Ecto neural progenitor cell (in vitro differentiated cells): ENCODE measurements around the gene PDE11A.

Experiments
- DNase-seq: peaks from one replicate; pipeline ENCODE4 v3.0.0-alpha.2; 2018; ENCODE audit warnings: low spot score

The PDE11A gene

GRCh38 chr2:177597759-177598158 is 474.8 kb downstream of the PDE11A start:
- no peak for DNase-seq

DNA sequence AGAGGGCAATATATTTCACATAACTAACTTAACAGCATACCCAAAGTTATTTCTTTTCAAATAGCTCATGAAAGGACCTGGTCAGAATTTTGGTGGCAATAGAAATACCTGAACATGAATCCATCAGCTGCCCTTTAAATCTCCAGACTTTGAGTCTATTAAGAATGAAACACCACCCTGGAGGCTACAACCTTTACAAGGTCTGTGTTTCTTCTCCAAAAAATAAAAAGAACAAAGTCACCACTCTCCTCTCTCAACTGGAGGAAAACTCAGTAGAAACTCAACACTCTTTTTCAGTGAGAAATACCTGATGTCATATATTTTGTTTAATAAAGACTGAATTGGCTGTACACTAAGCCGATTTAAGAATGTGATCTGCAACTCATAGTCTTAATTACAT is 475.7 kb downstream of the PDE11A start:
- no peak for DNase-seq

GRCh38 chr2:177595126-177595845 is 477.3 kb downstream of the PDE11A start:
- no peak for DNase-seq

- no peak for DNase-seq
Measured at GRCh38 chr2:177593402-177593801, 479.2 kb downstream of the PDE11A start.

DNA sequence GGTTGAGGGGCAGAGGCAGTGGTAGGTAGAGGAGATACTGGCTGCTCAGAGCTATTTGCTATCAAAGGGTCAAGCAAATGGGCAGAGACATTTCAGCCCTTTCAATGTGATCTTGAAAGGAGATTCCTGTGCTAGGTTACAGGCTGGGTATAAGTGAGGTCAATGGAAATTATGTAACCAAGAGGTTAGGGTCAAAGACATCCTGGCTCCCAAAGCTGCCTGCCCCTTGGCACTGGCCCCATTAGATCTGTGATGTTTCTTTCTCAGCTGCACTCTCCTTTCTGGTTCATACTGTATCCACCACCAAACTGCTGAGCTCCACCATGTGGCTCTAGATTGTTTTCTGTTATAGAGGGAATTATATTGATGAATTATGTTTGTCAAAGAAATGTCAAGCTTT is 479.6 kb downstream of the PDE11A start:
- no peak for DNase-seq

DNA sequence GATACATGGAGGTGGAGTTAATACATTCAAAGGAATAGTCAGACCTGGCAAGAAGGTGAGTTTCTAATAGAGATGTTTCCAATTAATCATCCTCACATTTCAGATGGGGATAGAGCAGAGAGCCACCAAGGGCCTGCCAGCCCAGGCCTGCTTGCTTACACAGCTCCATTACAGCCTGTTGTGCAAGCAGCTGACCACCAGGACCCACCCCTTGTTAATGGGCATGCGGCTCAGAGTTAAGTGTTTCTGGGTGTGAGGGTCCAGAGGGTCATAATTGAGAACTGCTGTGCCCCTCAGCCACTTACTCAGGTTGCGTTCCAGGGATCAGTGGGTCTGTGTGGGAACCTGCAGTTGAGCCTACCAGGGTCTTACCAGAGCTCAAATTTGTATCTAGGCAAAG is 480.2 kb downstream of the PDE11A start:
- DNase-seq: no peak

DNA sequence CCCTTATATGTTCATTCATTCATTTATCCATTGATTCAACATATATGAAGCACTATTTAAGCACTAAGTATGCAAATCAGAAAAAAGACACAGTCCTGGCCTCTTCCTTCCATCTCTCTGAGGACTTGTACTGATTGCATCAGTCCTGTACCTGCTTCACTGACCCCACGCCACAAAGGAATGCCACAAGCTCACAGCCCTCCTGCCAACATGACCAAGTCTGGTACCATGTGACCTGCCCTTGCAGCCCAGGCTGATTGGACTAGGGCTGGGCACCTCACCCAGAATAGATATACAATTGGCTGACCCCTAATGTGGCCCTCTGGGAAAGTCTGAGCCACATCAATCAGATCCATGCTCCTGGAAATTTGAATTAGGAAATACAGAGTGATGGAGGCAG is 483.4 kb downstream of the PDE11A start:
- DNase-seq: no peak

- DNase-seq: no peak
Measured at GRCh38 chr2:177588671-177589070, 483.9 kb downstream of the PDE11A start.

- no peak for DNase-seq
Measured at GRCh38 chr2:177587371-177587770, 485.2 kb downstream of the PDE11A start.

GRCh38 chr2:177586154-177586553 is 486.4 kb downstream of the PDE11A start:
- DNase-seq: no peak

DNA sequence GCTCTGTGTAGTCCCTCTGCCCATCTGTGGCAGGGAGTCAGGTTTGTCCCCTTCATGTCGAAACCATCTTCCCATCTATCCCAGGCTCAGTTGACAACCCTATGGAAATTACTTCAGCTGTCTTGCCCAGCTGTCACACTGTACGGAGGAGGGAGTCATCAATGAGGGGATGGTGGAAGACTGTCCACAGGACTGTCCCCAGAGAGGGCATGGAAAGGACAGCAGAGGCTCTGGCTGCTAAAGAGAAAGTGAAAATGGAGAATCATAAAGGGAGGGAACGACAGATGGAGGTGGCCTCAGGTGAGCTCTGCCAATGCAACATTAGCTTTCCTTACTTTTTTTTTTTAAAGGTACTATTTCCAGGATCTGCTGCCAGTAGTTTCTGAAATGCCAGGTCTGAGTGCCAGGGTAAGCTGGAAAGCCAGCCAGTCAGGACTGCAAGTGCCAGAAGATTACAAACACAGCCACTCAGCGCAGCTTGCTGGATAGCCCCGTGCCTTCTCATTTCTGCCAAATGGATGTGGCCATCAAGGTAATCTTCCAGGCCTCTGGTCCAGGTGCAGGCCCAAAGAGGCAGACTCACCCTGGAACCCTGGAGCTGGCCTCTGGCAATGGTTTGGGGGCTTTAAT is 487.2 kb downstream of the PDE11A start:
- no peak for DNase-seq

GRCh38 chr2:177584030-177584692 is 488.4 kb downstream of the PDE11A start:
- DNase-seq: no peak

- no peak for DNase-seq
Measured at GRCh38 chr2:177582000-177582399, 490.6 kb downstream of the PDE11A start.

GRCh38 chr2:177579486-177580036 is 493.0 kb downstream of the PDE11A start:
- DNase-seq: no peak

GRCh38 chr2:177578454-177578853 is 494.1 kb downstream of the PDE11A start:
- DNase-seq: no peak

DNA sequence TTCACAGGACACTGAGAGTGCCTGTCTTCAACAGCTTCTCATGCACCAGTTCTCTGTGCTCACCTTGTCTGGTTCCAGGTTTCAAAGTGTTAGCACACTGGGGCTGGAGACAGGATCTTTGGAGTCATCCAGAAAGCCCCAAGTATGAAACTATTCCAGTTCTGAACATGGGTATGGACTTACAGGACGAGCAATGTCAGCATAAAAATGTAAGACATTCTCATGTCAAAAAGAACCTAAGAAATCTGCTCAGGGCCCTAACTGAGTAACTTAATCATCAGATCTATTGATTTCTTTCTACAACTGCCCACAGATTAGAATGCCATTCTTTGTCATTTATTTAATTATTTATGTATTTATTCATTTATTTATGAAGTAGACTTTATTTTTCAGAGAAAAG is 495.5 kb downstream of the PDE11A start:
- no peak for DNase-seq

DNA sequence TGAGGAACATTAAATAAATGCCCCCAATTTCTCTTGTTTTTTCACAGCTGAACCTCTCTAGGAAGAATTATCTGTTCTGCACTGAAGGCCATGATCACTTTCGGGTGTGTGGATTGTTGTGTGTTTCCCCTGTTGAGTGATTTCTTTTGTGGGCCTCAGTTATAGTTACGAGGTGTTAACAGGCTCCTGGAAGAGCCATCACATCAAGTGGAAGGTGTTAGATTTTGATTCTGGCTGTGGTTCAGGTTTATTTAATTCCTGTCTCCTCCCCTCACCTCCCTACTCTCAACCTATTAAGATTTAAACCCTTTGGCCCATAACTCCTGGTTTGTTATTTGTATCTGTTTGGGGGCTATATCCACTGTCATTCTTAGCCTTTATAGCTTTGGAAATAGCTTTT is 497.2 kb downstream of the PDE11A start:
- no peak for DNase-seq

GRCh38 chr2:177574356-177574755 is 498.2 kb downstream of the PDE11A start:
- DNase-seq: no peak
